NCI-H1092 treated with DMSO at 0.1 percent for 48 hours (cell line): ENCODE measurements around the gene GNRHR.
"Not testable (repeated sequence)": the region's sequence is repeated elsewhere in the genome, so short reads cannot be mapped to it uniquely, and the experiment has no call there.

Experiments
- DNase-seq: peaks from one replicate; lab custom pipeline; 2025; lab: John Stamatoyannopoulos, UW

GNRHR gene, protein sequence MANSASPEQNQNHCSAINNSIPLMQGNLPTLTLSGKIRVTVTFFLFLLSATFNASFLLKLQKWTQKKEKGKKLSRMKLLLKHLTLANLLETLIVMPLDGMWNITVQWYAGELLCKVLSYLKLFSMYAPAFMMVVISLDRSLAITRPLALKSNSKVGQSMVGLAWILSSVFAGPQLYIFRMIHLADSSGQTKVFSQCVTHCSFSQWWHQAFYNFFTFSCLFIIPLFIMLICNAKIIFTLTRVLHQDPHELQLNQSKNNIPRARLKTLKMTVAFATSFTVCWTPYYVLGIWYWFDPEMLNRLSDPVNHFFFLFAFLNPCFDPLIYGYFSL

DNA sequence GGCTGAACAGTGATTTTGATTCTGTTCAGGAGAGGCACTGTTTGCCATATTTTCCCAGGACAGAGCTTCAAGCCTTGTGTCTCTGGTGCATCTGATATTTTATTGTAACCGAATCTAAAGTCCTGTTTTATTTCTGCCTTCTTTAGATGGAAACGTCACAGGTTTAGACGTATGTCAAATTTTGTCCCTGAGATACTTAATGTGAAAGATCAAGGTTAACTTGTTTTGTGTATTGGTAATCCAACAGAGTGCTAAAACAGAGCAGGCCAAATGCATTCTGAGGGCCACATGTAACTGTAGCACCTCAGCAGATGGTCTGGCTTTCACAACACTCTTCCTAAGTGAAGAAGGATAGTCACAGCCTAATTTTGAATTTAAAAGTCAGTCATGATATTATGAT is at the start of gene GNRHR:
TSS of gene GNRHR (minus strand) at position 101 of the 400 bp plus-strand sequence. CDS start at position 48, 53 bp downstream.
- DNase-seq: no peak

DNA sequence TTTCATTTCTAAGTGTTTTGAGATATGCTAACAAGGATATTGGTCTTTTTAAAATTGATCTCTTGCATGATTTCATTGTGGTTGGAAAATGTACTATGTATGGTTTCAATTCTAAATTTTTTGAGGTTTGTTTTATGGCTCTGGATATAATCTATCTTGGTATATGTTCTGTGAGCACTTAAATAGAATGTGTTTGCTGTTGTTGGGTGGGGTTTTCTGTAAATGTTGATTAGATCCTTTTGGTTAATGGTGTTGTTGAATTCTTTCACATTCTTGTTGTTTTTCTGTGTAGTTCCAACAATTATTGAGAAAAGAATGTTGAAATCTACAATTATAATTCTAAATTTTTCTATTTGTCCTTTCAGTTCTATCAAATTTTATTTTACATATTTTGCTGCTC is 42.6 kb upstream of the GNRHR start:
- no peak for DNase-seq

DNA sequence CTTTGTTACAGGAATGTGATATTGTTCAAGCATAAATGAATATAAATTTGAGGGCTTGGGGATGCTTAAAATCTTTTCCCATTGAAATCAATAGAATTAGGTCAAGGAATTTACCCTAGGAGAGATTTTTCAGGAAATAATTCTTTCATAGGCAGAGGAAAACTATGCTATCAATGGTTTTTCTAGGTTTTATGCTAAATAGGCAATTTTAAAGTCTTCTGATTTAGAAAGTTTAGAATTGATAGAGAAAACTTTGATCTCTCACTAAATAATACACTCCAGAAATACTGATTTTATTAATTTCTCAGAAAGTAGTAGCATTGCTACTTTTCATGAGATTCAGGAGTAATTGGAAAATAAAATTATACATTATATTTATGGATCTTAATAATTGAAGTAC is 36.5 kb upstream of the GNRHR start:
- no peak for DNase-seq

DNA sequence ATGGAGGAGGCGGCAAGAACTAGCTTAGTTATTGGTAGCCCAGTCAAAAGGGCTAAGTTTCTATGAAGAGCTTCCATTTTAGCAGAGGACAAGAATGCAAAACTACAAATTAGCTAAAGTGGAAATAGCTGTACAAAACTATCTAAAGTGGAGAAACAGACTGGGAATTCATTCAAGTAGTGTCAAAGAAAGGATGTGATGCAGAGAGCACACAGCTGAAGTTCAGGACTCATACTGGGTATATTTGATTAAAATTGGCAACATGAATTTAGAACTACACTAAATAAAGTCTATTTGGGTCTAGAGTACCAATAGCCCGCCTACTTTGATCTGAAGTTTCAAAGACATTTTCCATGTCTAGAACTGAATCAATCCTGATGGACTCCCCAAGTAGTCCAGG is 33.1 kb upstream of the GNRHR start:
- no peak for DNase-seq

DNA sequence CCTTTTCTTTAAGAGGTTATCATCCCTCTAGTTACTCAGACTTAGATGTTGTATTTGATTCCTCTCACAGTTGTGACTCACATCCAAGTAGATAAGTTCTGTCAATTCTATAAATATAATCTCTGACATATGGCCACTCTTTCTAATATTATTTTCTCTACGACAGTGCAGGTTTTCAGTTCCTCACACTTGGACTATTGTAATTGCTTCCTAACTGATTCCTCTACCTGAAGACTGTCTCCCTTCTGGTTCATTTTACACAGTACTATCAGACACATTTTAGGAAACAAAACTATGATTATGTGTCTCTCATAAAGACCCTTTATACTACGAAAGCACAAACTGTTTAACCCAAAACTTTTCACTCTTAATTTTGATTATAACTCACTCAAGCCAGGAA is 31.3 kb upstream of the GNRHR start:
- no peak for DNase-seq

DNA sequence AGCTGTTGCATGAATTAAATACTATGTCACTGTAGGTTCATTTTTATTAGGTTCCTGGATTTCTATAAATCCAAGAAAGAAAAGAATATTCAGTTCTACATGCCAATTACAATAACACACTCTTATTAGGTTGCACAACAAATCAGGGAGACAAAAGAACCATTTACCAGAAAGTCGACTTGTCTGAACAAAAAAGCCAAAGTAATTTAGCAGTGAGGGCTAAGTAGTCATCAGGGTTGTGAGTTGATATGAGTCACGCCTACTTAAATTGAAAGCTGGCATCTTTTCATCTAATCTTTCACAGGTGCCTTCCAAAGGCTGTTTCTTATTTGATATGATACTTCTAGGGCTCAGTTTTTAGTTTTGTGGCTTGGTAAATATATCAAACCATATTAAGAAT is 25.4 kb upstream of the GNRHR start:
- no peak for DNase-seq

DNA sequence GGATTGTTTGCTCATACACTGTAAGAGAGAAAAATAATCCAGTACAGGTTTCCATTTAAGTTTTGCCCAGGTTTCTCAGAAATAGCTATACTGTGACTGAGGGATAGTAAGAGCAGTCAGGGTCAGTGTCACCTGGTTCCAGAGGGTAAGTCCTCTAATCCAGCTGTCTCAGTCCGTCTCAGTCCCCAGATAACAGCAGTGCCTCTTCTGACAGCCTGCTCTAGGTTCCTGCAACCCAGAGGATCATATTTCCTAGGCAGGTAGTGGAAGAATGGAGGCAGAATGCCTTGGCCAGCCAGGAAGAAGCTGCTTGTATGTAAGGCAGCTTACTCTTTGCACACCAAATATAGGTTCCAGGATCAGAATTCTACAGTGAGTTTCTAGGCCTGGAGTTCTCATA is 22.6 kb upstream of the GNRHR start:
- no peak for DNase-seq

DNA sequence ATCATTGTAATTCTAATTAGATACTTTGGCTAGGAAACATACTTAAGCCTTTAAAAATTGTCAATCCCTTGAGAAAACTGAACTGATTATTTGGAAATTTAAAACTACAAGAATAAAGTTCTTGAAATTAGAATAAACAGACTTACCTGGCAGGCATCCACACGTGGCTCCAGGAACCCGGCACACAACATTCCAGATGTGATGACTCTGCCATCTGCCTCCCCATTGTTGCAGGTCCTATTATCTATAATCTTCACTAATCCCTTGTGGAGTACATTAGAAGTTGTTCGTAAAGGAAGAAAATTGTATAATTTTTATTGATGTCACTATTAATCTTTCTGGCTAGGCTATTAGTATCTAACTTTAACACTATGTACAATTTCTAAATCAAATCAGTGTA is 16.2 kb upstream of the GNRHR start:
- DNase-seq: peak; percentile 46

DNA sequence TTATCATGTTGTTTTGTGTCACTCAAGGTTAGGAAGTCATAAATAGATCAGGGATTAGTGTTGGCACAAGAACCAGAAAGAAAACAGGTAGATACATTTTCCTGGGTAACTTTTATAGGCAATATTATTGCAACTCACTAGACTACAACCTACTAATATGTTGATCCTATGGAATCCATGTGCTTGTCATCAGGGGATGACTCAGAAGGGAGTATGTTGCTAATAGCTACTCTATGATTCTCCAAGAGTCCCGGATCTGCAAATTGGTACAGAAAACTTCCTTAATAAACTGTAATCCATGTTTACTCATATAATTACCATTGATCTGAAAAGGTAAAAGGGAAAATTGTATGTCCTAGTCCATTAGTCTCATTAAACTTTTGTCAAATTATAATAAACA is 11.7 kb upstream of the GNRHR start:
- no peak for DNase-seq

DNA sequence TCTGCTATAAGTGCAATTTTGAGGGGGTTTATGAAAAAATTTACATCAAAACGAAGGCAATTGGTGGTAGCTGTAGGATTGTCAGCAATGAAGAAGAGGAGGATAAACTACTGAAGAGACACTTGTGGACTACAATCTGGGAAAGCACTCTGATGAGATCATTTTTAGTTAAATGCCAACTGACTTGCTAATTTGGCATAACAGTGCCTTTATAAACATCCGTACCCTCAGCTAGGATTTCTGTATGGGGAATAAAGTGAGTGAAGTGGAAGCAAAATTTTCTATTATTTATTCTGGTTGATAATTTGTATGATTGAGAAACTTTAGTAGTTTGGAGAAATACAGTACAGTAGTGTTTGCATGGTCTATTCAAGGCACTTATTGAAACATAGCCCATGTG is 11.2 kb upstream of the GNRHR start:
- DNase-seq: no peak

DNA sequence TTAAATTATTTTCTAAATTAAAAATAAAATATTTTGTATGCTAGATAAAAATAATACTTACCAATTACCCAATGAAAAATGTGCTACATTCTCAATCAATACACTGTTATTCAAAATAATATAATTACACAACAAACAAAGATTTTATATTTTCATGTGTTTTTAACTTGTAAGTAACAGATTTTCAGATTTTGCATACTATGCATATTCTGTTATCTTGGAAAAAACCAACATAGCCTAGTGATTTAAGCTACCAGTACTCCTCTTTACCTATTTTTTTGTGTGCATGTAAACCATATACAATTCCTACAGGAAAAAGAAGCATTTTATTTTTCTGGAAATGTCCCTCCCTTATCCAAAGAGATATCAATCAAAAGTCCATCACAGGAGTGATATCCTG is 10.0 kb upstream of the GNRHR start:
- DNase-seq: no peak

DNA sequence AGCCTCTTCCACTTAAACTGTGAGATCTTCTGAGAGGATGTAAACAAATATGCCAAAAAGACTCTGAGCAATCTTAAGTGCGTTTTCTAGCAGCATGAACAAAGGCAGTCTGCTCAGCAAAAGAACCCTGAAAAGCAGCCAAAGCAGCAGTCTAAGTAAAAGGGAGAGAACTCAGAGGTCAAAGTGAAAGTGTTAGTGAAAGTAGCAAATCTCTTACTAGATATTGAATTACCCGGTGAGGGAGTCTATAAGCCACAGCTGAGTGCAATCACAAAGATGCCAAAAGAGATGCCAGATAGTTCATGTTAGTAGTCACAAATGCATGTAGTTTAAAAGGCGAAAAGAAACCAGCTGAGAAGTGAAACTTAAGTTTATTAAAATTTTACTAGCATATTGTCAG is 7.9 kb upstream of the GNRHR start:
- DNase-seq: no peak

DNA sequence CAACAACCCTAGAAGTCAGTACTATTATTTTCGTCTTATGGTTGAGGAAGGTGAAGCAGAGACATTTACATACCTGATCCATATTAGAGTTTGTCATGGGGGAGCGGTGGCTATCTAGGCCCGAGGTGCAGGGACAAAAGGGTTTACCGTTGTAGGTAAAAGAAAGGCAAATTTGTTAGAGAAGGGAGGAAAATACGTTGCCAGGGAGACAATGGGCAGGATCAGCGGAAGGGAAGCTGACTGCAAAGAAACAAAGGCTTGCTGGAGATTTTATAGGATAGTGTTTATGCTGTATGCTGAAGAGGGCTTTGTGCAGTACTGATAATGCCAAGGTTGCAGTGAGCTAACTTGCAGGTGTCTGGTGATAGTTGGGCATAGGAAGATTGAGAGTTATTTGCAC is 2.8 kb upstream of the GNRHR start:
- DNase-seq: not testable (repeated sequence)

DNA sequence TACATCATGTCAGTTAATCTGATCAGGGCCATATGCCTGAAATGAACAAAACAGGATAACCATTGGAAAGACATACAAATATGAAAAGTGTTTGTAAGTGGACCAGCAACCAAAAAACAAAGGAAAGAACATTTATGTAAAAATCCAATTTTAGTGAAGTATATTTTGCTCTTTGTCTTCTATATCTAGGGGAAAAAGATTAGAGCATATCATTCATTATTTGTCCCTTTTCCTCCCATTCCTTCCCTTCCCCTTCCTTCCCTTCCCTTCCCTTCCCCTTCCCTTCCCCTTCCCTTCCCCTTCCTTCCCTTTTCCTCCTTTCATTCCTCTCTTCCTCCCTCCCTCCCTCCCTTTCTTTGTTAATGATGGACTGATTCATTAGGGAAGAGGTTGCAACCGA is 1.8 kb upstream of the GNRHR start:
- no peak for DNase-seq

DNA sequence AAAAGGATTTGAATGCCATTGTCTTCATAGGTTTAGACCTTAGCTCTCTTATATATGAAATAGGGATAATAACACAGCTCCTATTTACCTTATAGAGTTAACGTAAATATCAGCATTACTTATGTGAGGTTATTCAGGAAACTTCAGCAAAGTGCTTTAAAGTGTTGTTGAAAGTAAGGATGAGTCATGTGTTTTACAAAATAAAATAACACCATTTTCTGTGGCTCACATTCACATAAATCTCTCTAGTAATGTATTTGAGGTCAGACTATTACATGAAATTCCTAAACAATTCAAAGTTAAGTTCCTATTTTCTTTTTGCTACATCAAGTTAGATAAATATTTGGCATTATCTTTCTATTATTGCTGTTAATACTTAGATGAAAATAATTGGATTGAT is 2.9 kb downstream of the GNRHR start:
- DNase-seq: no peak

DNA sequence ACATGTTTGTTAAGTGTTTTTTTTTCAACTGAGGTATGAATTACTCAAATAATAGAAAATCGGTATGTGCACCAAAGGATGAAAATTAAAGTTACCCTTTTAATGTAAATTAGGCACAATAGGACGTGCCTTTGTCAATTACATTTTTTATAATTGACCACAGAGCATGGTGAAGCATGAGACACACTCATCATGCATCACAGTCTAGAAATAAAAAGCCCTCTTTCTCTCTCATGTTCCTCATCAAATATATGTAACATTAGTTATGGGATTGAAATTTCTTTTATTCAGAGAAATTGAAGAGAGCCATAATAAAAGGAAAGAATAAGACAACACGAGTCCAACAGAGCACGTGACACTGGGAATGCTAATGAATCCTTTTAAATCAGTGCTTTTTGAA is 3.5 kb downstream of the GNRHR start:
- DNase-seq: no peak

DNA sequence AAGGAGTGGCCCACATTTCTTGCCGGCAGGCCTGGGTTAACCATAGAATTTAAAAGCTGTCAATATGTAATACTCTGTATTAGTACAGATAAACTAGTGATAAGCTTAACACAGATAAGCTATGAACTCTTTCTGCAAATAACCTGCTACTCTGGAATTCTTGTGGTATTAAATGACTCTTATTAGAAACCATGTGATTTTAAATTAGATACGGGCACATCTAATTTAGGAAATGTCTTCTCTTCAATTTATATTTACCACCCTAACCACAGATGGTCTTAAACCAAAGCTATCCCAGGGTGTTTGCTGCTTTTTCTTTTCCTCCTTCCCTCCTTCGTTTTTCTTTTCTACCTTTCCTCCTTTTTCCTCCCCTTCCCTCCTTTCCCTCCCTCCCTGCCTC is 4.9 kb downstream of the GNRHR start:
- DNase-seq: no peak

DNA sequence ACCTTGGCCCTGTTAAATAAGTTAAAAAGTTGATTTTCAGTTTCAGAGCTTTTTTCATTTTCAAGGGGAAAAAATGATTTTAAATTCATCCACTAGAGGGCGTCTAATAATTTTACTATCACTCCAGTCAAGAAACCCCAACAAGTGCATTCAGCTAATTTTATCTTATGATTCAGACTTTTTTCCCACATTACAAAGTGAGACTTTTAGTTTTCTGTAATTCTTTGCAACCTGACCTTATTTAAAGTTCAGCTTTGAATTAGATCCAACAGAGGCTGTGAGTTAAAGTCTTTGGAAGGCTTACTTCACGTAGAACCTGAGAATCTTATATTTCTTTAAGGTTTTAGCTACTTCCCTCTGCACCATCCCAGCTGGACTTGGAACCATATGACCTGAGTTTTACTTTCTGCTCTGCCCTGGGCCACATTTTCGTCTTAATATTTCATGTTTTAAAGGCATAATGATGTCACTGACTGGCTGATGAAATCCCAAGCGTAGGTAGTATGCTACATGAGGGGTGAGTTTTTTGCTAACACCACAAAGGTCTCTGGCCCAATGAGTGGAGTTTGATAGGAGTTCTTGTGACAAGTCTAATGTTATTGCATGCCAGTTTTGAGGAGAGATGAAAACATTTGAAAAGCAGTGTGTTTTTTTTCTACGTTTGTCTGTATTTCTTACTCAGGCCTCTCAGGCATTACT is 7.2 kb downstream of the GNRHR start:
- peak; percentile 11 for DNase-seq

DNA sequence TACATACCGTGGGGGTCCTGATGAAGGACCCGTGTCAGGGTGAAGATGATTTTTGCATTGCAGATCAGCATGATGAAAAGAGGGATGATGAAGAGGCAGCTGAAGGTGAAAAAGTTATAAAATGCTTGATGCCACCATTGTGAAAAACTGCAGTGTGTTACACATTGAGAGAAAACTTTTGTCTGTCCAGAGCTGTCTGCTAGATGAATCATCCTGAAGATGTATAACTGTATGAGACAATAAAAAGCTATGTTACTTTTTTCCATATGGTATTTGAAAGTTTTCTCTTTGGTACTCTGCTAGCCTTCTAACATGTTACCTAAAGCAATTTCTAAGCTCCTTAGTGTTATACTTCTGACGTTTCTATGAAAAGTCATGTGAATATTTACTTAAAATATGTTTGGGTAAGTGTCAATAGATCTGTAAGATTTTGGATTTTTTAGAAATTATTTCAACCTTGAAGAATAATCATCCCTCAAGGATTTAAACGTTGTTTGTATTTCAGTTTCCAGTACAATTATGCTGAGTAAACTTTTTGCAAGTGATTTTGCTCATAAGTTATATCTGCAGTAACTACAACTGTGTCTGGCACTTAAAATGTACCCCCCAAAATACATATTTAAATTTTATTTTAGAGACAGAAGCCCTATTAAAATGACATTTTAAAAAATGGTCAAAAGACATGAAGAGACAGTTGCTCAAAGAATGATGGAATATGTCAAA is 9.5 kb downstream of the GNRHR start:
- DNase-seq: no peak

DNA sequence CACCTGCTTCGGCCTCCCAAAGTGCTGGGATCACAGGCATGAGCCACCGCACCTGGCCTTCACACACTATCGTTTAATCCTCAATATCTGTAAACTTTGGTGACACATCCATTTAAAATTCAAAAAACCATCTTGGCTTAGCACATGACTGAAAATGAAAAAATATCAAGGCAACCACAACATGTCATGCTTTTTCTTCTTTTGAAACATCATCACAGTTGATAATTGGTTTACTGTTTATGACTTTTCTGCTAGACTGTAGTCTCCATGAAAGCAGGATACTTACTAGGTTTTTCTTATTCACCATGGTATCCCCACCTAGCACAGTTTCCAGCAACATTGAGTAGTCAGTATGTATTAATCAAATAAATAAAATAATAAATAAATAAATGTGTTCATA is 11.0 kb downstream of the GNRHR start:
- no peak for DNase-seq

DNA sequence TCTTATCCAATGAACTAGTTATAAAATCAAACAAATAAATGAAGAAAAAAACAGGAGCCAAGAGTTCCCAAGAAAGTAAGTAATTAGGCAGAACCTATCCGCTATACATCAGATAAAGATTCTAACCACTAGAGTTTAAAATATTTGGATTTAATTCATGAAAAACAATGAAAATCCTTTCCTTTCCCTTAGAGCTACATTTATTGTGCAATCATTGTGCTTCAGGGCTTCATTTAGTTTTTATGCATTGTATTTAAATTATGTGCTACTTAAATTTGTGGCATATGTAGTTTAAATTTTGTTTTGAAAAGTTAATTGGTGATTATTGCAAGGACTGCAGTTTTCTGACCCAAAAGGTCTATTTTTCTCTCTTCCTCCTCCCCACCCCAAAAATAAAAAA is 17.9 kb downstream of the GNRHR start:
- no peak for DNase-seq

DNA sequence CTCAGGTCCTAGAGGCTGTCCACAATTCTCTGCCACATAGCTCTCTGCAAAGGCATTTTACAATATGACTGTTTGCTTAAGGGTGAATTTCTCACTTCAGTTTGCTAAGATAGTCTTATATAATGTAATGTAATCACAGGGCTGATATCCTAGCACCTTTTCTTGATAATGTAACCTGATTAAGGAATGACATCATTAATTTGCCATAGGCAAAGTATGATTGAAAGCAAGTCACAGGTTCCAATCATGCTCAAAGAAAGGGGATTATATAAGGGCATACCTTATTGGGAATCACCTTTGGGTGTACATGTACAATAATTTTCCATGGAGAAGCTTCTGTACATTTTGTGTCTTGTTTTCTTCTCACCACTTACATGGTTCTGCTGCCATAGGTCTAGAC is 18.9 kb downstream of the GNRHR start:
- DNase-seq: no peak

DNA sequence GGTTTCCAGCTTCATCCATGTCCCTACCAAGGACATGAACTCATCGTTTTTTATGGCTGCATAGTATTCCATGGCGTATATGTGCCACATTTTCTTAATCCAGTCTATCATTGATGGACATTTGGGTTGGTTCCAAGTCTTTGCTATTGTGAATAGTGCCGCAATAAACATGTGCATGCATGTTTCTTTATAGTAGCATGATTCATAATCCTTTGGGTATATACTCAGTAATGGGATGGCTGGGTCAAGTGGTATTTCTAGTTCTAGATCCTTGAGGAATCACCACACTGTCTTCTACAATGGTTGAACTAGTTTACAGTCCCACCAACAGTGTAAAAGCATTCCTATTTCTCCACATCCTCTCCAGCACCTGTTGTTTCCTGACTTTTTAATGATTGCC is 23.7 kb downstream of the GNRHR start:
- DNase-seq: not testable (repeated sequence)
